ES-I3 (cell line): ENCODE results near the gene GPLD1.
A peak's percentile ranks its signal among the peaks of the same experiment; 100 is the strongest.
"Not testable (repeated sequence)": the region's sequence is repeated elsewhere in the genome, so short reads cannot be mapped to it uniquely, and the experiment has no call there.

ENCODE experiments used
- H3K36me3 ChIP-seq: 2 replicates; pipeline ENCODE4 v1.6.1; 2013; ENCODE audit warnings: mild to moderate bottlenecking, low read length, control low read depth, moderate library complexity; ENCODE audit not compliant: insufficient read depth
- H3K4me1 ChIP-seq: 2 replicates; pipeline ENCODE4 v1.6.1; 2013; ENCODE audit warnings: mild to moderate bottlenecking, control low read depth, low read length; ENCODE audit not compliant: insufficient read depth
- H3K9ac ChIP-seq: 2 replicates; pipeline ENCODE4 v1.6.1; 2013; ENCODE audit warnings: low read depth, mild to moderate bottlenecking, low read length, moderate library complexity
- H3K9me3 ChIP-seq: 2 replicates; pipeline ENCODE4 v1.6.1; 2013; ENCODE audit warnings: mild to moderate bottlenecking, low read length, moderate library complexity; ENCODE audit not compliant: control insufficient read depth, insufficient read depth

GPLD1 gene

DNA sequence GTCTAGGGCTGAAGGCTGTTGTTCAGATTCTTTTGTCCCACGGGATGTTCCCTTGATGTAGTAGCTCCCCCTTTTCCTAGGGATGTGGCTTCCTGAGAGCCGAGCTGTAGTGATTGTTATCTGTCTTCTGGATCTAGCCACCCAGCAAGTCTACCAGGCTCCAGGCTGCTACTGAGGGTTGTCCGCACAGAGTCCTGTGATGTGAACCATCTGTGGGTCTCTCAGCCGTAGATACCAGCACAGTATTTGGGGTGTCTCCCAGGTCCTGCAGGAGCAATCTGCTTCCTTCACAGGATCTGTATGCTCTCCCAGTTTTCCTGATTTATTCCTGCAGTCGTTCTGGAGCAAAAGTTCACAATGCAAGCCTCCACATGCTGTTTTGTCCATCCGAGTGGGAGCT is 22.6 kb upstream of the GPLD1 start:
- not testable (repeated sequence) for H3K9ac ChIP-seq, H3K4me1 ChIP-seq, H3K36me3 ChIP-seq, H3K9me3 ChIP-seq

DNA sequence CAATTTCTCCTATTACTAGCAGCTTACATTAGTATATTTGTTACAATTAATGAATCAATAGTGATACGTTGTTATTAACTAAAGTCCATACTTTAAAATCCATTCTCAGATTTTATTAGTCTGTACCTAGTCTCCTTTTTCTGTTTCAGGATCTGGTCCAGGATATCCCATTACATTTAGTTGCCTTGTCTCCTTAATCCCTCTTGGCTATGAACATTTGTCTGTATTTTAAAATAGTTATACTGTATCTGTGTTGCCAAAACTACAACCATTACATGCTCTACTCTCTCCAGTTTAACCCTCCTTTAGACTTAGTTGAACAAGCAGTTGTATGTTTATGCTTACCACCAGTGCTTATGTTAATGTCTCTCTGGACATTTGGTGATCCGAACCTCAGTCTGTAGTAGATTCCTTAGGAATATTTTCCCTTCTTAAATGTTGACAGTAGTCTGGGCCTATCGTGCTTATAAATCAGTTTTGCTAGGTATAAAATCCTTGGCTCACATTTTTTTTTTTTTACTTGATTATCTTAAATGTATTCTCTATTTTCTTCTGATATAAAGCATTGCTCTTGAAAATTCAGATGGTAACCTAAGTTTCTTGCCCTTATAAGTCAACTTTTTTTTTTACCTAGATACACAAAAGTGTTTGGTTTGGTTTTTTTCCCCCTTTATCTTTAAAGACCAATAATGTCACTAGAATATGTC is 17.6 kb upstream of the GPLD1 start:
- Histone ChIP-seq H3K36me3 (no peaks in the 10 kb centered on the region), H3K9ac (no peak overlapping the region), H3K4me1 (0 out of 2 replicates have a peak, but pooled peaks cover 5% of the 10 kb centered on the region), H3K9me3 (no peaks in the 10 kb centered on the region; the same call in 1 of the 2 replicates)

GRCh38 chr6:24504649-24505586 is 15.5 kb upstream of the GPLD1 start:
- H3K36me3 ChIP-seq, result no peaks in the 10 kb centered on the region
- H3K4me1 ChIP-seq, result 0 out of 2 replicates have a peak, but pooled peaks cover 6% of the 10 kb centered on the region
- H3K9me3 ChIP-seq, result no peaks in the 10 kb centered on the region; the same call in 1 of the 2 replicates
- no peak overlapping the region for H3K9ac ChIP-seq

DNA sequence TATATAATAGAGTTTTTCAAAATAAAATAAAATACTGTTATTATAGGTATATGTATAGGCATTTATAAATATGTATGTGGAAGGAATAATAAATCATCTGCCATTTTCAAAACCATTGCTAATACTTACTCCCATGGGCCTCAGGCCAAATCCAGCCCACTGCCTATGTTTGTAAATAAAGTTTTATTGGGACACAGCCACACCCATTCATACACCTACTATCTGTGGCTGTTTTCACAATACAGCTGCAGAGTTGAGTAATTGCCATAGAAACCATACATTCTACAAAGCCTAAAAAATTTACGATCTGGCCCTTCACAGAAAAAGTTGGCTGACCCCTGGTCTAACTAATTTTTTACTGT is 14.9 kb upstream of the GPLD1 start:
- Histone ChIP-seq H3K9ac (no peak overlapping the region), H3K4me1 (0 out of 2 replicates have a peak, but pooled peaks cover 6% of the 10 kb centered on the region), H3K9me3 (no peaks in the 10 kb centered on the region; the same call in 1 of the 2 replicates), H3K36me3 (no peaks in the 10 kb centered on the region)

DNA sequence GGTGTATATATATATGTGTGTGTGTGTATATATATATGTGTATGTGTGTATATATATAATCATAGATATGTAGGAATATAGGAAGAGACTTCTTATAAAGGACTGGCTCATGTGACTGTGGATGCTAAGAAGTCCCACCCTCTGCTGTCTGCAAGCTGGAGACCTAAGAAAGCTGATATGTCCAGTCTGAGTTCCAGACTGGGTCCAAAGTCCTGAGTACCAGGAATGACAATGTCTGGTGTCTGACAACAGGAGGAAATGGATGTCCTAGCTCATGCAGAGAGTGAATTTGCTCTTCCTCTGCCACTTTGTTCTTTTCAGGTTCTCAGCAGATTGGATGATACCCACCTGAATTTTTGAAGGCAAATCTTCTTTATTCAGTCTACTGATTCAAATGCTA is 12.5 kb upstream of the GPLD1 start:
- Histone ChIP-seq H3K9ac (no peak overlapping the region), H3K4me1 (0 out of 2 replicates have a peak, but pooled peaks cover 6% of the 10 kb centered on the region), H3K36me3 (no peaks in the 10 kb centered on the region), H3K9me3 (no peaks in the 10 kb centered on the region; the same call in 1 of the 2 replicates)

DNA sequence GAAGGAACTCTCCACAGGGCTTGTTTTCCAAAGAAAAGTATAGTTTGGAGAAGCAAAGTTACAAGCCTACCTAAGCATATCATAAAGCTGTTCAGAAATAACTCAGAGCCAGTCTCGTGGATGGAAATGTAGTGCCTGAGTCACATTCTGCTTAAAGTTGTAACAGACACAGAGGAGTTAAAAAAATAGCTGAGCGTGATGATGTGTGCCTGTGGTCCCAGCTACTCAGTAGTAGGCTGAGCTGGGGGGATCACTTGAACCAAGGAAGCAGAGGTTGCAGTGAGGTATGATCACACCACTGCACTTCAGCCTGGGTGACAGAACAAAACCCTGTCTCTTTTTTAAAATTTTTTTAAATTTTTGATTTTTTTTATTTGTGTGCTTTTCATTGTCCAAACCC is 12.0 kb upstream of the GPLD1 start:
- no peak overlapping the region for H3K9ac ChIP-seq
- H3K4me1 ChIP-seq, result 0 out of 2 replicates have a peak, but pooled peaks cover 6% of the 10 kb centered on the region
- H3K36me3 ChIP-seq, result no peaks in the 10 kb centered on the region
- no peaks in the 10 kb centered on the region for H3K9me3 ChIP-seq

GRCh38 chr6:24500683-24501082 is 11.3 kb upstream of the GPLD1 start:
- Histone ChIP-seq H3K36me3 (no peaks in the 10 kb centered on the region), H3K9me3 (peaks cover 2% of the 10 kb centered on the region; the same call in 1 of the 2 replicates), H3K9ac (no peak overlapping the region), H3K4me1 (peaks cover 9% of the 10 kb centered on the region)

DNA sequence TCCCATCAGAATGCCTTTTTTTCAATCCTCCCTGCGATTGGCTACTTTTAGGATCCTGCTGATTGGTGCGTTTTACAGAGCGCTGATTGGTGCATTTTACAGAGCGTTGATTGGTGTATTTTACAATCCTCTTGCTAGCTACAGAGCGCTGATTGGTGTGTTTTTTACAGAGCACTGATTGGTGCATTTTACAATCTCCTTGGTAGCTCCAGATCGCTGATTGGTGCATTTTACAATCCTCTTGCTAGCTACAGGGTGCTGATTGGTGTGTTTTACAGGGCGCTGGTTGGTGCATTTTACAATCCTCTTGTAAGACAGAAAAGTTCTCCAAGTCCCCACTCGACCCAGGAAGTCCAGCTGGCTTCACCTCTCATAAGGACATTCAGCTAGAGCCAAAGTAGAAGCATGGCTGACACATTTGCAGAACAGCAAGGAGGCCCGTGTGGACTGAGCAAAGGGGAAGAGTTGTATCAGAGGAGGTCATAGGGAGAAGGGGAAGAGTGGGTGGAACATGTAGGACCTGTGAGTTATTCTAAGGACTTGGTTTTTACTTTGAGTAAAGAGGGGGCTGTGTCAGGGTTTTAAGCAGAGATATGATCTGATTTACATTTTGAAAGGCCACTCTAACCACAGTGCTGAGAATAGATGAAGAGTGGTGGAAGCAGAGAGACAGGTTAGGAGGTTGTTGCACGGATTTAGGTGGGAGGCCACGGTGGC is 8.0 kb upstream of the GPLD1 start:
- Histone ChIP-seq H3K36me3 (no peaks in the 10 kb centered on the region), H3K9ac (no peak overlapping the region), H3K9me3 (peaks cover 2% of the 10 kb centered on the region; the same call in 1 of the 2 replicates)

DNA sequence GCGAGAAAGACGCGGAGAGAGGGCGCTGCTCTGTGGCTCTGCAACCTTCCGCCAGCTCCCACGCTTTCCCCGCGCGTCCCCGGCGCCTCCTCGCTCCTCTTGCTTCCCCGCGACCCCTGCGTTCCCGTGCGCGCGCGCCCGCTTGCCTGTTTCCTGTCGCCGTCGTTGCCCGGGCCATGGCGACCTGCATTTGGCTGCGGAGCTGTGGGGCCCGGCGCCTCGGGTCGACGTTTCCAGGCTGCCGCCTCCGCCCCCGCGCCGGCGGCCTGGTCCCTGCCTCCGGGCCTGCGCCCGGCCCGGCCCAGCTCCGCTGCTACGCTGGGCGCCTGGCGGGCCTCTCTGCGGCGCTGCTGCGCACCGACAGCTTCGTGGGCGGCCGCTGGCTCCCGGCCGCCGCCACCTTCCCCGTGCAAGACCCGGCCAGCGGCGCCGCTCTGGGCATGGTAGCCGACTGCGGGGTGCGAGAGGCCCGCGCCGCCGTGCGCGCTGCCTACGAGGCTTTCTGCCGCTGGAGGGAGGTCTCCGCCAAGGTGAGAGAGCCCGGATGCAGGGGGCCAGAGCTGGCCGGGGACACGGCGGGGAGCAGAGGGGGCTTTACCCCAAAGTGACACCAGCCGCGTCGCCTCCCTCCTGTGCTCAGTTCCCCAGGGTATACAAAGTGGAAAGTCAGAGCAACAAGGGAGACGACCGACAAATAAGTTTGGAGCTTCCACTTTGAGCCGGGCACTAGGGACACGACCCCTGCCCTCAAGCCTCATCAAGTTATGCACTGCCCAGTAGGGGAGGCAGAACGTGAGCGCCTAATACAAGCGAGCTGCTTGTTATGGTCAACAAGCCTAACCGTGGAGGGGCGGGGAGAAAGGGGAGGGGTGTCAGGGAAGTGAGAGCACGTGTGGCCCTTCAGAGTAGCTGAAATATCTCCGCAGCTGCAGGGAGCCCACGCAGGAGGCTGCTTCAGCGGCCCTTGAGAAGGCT is 5.7 kb upstream of the GPLD1 start, which contains the start of gene ALDH5A1:
Gene ALDH5A1, plus strand, starts transcription at position 149 of the 975 bp plus-strand sequence. Its CDS starts 28 bp downstream, at position 177.
- H3K4me1 ChIP-seq, result peaks cover 3% of the 10 kb centered on the region
- peaks cover 2% of the 10 kb centered on the region; the same call in 1 of the 2 replicates for H3K9me3 ChIP-seq
- H3K9ac ChIP-seq, result peak within 1 kb of the TSS; percentile 59
- H3K36me3 ChIP-seq, result no peaks in the 10 kb centered on the region

More for the DNA sequence above, 8.0 kb upstream of the GPLD1 start:
- H3K4me1 ChIP-seq, result peaks cover 9% of the 10 kb centered on the region

- Histone ChIP-seq H3K9me3 (peaks cover 2% of the 10 kb centered on the region; the same call in 1 of the 2 replicates), H3K9ac (peak overlapping the region; percentile 59), H3K36me3 (no peaks in the 10 kb centered on the region), H3K4me1 (peaks cover 3% of the 10 kb centered on the region)
Observed at GRCh38 chr6:24493945-24494820, 4.8 kb upstream of the GPLD1 start.

- H3K36me3 ChIP-seq, result no peaks in the 10 kb centered on the region
- H3K9me3 ChIP-seq, result peaks cover 2% of the 10 kb centered on the region; the same call in 1 of the 2 replicates
- peaks cover 3% of the 10 kb centered on the region for H3K4me1 ChIP-seq
- H3K9ac ChIP-seq, result no peak overlapping the region
Observed at GRCh38 chr6:24492475-24492874, 3.1 kb upstream of the GPLD1 start.

- peaks cover 1% of the 10 kb centered on the region for H3K4me1 ChIP-seq
- H3K9me3 ChIP-seq, result no peaks in the 10 kb centered on the region; the same call in 1 of the 2 replicates
- H3K36me3 ChIP-seq, result no peaks in the 10 kb centered on the region
- H3K9ac ChIP-seq, result no peak overlapping the region
Observed at GRCh38 chr6:24490948-24491347, 1.6 kb upstream of the GPLD1 start.
